ENCODE data around the gene ADAMTSL1. TPM values are rescaled to one million over a fixed set of nuclear protein-coding genes. Genes with fewer than 3 reads are reported as not detected.

ADAMTSL1 gene
- total and polyA plus RNA-seq, 2 experiments from 2014 or later = 2.3 to 5.0 TPM

DNA sequence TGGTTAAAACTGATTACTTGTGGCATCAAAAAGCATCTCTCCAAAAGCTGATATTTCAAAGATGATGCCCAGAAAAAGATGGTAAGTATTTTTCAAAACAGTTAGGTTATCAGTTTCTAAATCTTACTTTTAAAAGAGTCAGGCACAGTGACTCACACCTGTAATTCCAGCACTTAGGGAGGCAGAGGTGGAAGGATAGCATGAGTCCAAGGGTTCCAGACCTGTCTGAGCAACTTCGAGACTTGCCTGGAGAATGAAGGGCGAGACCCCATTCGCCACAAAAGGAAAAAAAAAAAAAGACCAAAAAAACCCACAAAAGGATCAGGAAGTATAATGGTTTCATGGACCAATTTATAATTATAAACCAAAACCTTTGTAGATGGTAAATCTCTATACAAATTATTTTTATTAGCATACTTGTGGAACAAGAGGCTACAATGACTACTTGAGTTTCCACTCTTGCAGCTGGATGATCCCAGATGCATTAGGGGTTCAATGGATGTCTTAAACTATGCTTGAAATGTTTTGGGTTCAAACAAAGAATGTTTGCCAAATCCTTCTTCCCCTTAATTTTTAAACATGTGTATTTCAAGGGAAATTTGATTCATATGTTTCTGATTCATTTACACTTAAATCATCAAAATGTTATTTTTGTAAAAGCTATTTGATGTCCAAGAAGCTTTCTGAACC, 96.1 kb downstream of the ADAMTSL1 start (continued):
- TF ChIP-seq, protein P1, sequence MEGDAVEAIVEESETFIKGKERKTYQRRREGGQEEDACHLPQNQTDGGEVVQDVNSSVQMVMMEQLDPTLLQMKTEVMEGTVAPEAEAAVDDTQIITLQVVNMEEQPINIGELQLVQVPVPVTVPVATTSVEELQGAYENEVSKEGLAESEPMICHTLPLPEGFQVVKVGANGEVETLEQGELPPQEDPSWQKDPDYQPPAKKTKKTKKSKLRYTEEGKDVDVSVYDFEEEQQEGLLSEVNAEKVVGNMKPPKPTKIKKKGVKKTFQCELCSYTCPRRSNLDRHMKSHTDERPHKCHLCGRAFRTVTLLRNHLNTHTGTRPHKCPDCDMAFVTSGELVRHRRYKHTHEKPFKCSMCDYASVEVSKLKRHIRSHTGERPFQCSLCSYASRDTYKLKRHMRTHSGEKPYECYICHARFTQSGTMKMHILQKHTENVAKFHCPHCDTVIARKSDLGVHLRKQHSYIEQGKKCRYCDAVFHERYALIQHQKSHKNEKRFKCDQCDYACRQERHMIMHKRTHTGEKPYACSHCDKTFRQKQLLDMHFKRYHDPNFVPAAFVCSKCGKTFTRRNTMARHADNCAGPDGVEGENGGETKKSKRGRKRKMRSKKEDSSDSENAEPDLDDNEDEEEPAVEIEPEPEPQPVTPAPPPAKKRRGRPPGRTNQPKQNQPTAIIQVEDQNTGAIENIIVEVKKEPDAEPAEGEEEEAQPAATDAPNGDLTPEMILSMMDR (conservative IDR thresholded peaks at IDR 0.05; ENCODE audit: low read depth in 2 of 2) = no peak
- no peak for TF ChIP-seq EZH2phosphoT487 (IDR thresholded peaks at IDR 0.05; ENCODE audit: unreplicated experiment)
- no peak for TF ChIP-seq JUNB (IDR thresholded peaks at IDR 0.05; ENCODE audit: unreplicated experiment)
- TF ChIP-seq, protein P2, sequence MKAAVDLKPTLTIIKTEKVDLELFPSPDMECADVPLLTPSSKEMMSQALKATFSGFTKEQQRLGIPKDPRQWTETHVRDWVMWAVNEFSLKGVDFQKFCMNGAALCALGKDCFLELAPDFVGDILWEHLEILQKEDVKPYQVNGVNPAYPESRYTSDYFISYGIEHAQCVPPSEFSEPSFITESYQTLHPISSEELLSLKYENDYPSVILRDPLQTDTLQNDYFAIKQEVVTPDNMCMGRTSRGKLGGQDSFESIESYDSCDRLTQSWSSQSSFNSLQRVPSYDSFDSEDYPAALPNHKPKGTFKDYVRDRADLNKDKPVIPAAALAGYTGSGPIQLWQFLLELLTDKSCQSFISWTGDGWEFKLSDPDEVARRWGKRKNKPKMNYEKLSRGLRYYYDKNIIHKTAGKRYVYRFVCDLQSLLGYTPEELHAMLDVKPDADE (IDR thresholded peaks at IDR 0.05) = no peak
- TF ChIP-seq, protein P3, sequence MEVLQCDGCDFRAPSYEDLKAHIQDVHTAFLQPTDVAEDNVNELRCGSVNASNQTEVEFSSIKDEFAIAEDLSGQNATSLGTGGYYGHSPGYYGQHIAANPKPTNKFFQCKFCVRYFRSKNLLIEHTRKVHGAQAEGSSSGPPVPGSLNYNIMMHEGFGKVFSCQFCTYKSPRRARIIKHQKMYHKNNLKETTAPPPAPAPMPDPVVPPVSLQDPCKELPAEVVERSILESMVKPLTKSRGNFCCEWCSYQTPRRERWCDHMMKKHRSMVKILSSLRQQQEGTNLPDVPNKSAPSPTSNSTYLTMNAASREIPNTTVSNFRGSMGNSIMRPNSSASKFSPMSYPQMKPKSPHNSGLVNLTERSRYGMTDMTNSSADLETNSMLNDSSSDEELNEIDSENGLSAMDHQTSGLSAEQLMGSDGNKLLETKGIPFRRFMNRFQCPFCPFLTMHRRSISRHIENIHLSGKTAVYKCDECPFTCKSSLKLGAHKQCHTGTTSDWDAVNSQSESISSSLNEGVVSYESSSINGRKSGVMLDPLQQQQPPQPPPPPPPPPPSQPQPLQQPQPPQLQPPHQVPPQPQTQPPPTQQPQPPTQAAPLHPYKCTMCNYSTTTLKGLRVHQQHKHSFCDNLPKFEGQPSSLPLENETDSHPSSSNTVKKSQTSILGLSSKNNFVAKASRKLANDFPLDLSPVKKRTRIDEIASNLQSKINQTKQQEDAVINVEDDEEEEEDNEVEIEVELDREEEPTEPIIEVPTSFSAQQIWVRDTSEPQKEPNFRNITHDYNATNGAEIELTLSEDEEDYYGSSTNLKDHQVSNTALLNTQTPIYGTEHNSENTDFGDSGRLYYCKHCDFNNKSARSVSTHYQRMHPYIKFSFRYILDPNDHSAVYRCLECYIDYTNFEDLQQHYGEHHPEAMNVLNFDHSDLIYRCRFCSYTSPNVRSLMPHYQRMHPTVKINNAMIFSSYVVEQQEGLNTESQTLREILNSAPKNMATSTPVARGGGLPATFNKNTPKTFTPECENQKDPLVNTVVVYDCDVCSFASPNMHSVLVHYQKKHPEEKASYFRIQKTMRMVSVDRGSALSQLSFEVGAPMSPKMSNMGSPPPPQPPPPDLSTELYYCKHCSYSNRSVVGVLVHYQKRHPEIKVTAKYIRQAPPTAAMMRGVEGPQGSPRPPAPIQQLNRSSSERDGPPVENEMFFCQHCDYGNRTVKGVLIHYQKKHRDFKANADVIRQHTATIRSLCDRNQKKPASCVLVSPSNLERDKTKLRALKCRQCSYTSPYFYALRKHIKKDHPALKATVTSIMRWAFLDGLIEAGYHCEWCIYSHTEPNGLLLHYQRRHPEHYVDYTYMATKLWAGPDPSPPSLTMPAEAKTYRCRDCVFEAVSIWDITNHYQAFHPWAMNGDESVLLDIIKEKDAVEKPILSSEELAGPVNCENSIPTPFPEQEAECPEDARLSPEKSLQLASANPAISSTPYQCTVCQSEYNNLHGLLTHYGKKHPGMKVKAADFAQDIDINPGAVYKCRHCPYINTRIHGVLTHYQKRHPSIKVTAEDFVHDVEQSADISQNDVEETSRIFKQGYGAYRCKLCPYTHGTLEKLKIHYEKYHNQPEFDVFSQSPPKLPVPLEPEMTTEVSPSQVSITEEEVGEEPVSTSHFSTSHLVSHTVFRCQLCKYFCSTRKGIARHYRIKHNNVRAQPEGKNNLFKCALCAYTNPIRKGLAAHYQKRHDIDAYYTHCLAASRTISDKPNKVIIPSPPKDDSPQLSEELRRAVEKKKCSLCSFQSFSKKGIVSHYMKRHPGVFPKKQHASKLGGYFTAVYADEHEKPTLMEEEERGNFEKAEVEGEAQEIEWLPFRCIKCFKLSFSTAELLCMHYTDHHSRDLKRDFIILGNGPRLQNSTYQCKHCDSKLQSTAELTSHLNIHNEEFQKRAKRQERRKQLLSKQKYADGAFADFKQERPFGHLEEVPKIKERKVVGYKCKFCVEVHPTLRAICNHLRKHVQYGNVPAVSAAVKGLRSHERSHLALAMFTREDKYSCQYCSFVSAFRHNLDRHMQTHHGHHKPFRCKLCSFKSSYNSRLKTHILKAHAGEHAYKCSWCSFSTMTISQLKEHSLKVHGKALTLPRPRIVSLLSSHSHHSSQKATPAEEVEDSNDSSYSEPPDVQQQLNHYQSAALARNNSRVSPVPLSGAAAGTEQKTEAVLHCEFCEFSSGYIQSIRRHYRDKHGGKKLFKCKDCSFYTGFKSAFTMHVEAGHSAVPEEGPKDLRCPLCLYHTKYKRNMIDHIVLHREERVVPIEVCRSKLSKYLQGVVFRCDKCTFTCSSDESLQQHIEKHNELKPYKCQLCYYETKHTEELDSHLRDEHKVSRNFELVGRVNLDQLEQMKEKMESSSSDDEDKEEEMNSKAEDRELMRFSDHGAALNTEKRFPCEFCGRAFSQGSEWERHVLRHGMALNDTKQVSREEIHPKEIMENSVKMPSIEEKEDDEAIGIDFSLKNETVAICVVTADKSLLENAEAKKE (CRISPR knock-in tag; IDR thresholded peaks at IDR 0.05) = no peak
- no peak for TF ChIP-seq CREB1 (CRISPR knock-in tag; IDR thresholded peaks at IDR 0.05; ENCODE audit: low read depth)
